Activated B cell treated with CpG ODN at 0.5 μM for 24 hours (primary cell): ENCODE results near the gene GALC. TPM values are rescaled to one million over a fixed set of nuclear protein-coding genes. Genes with fewer than 3 reads are reported as not detected.
"Not testable (repeated sequence)": the region's sequence is repeated elsewhere in the genome, so short reads cannot be mapped to it uniquely, and the experiment has no call there.

Experiments used
- ATAC-seq: fragments of 200-7000 bp; cut with Tn5 transposase; one replicate; pipeline ENCODE4 v1.10.0; 2021; ENCODE audit warnings: low read depth, mild to moderate bottlenecking, moderate library complexity
- CTCF ChIA-PET: fragments of 350-600 bp; sonication (Branson Sonifier 250); formaldehyde crosslinking; loops from one replicate; lab custom pipeline; 2021; ENCODE audit warnings: antibody characterized with exemption; lab: Charles Lee
- POLR2A ChIA-PET: fragments of 350-600 bp; sonication (Branson Sonifier 250); formaldehyde crosslinking; loops from one replicate; lab custom pipeline; 2021; ENCODE audit warnings: antibody characterized with exemption; lab: Charles Lee
- DNase-seq: peaks from one replicate; pipeline ENCODE4 v3.0.0; 2022
- H3K27ac Mint-ChIP-seq: one replicate; pipeline ENCODE4 v1.8.0; 2020; ENCODE audit warnings: mixed read lengths
- H3K27me3 Mint-ChIP-seq: one replicate; pipeline ENCODE4 v1.8.0; 2021; ENCODE audit warnings: mixed read lengths
- H3K36me3 Mint-ChIP-seq: one replicate; pipeline ENCODE4 v1.8.0; 2021; ENCODE audit warnings: low read depth, mixed read lengths
- H3K4me1 Mint-ChIP-seq: one replicate; pipeline ENCODE4 v1.8.0; 2021; ENCODE audit warnings: mixed read lengths
- H3K4me3 Mint-ChIP-seq: one replicate; pipeline ENCODE4 v1.8.0; 2020; ENCODE audit warnings: mild to moderate bottlenecking, mixed read lengths
- H3K9me3 Mint-ChIP-seq: one replicate; pipeline ENCODE4 v1.8.0; 2020; ENCODE audit warnings: mixed read lengths
- intact Hi-C: fragments of 100-400 bp; cut with micrococcal nuclease; formaldehyde crosslinking; loops from one replicate; pipeline ENCODE4 v1.15.1; 2024
- total RNA-seq: library from RNA; stranded (reverse); gene quantifications from 2 replicates; pipeline ENCODE4 v1.2.3, GENCODE V29; 2022
- TF ChIP-seq, protein P1 (sequence below): fragments of 200-600 bp; IDR thresholded peaks from one replicate; pipeline ENCODE4 v1.8.0; 2022; ENCODE audit warnings: antibody characterized with exemption, mild to moderate bottlenecking

GALC gene
- total RNA-seq, 1 donor from 2014 or later: 8.3 TPM

DNA sequence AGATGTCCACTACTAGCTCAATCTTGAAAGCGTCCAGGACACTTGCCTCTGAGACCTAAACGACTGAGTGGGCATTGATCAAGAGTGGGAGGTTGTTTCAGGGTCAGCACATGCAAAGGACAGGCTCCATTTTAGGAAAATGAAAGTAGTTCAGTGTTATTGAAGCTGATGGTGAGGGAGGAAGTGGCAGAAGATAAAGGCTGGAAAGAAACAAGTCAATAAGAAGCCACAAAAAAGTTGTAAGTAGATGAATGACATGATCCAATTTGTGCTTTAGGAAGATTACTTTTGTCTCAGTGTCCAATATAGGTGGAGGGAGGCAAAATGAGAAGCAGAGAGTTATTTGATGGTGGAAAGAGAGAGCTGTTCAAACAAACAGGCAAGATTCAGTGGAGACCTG, 33.9 kb upstream of the GALC start:
- intact Hi-C loops: no loop called here
- CTCF ChIA-PET: no interaction called here

GRCh38 chr14:88025313-88025712, 32.3 kb upstream of the GALC start:
- Mint-ChIP-seq H3K36me3 (no peaks in the 10 kb centered on the region), H3K4me1 (peaks cover 35% of the 10 kb centered on the region), H3K27ac (no peak overlapping the region), H3K4me3 (no peak overlapping the region), H3K27me3 (no peaks in the 10 kb centered on the region), H3K9me3 (no peaks in the 10 kb centered on the region)
- TF ChIP-seq, protein P1, sequence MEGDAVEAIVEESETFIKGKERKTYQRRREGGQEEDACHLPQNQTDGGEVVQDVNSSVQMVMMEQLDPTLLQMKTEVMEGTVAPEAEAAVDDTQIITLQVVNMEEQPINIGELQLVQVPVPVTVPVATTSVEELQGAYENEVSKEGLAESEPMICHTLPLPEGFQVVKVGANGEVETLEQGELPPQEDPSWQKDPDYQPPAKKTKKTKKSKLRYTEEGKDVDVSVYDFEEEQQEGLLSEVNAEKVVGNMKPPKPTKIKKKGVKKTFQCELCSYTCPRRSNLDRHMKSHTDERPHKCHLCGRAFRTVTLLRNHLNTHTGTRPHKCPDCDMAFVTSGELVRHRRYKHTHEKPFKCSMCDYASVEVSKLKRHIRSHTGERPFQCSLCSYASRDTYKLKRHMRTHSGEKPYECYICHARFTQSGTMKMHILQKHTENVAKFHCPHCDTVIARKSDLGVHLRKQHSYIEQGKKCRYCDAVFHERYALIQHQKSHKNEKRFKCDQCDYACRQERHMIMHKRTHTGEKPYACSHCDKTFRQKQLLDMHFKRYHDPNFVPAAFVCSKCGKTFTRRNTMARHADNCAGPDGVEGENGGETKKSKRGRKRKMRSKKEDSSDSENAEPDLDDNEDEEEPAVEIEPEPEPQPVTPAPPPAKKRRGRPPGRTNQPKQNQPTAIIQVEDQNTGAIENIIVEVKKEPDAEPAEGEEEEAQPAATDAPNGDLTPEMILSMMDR: no peak
- ChIA-PET CTCF (interaction anchor here (0.8 kb wide), 1 partner anchor 11 kb away, joined by 3 read pairs; no protein-coding TSS in a partner anchor), POLR2A (no interaction called here)
- DNase-seq: no peak
- ATAC-seq: no peak
- intact Hi-C loops: no loop called here

More for the DNA sequence above, 33.9 kb upstream of the GALC start:
- Mint-ChIP-seq H3K4me3 (no peak overlapping the region), H3K27ac (no peak overlapping the region), H3K36me3 (no peaks in the 10 kb centered on the region), H3K27me3 (no peaks in the 10 kb centered on the region), H3K4me1 (peaks cover 36% of the 10 kb centered on the region), H3K9me3 (no peaks in the 10 kb centered on the region)
- POLR2A ChIA-PET: no interaction called here
- DNase-seq (no peak), ATAC-seq (no peak)
- TF ChIP-seq, protein P1: no peak

- peaks cover 30% of the 10 kb centered on the region for H3K4me1 Mint-ChIP-seq
- H3K9me3 Mint-ChIP-seq, H3K27ac Mint-ChIP-seq, DNase-seq, POLR2A ChIA-PET, ATAC-seq, H3K4me3 Mint-ChIP-seq, H3K27me3 Mint-ChIP-seq, H3K36me3 Mint-ChIP-seq, CTCF ChIA-PET: not testable (repeated sequence)
- intact Hi-C loops: loop anchor here (5.0 kb wide), 1 partner anchor 42 kb away; no protein-coding TSS in a partner anchor
Observed at GRCh38 chr14:88024252-88025086, 31.5 kb upstream of the GALC start.

GRCh38 chr14:88023658-88024187, 30.7 kb upstream of the GALC start:
- H3K27me3 Mint-ChIP-seq: no peaks in the 10 kb centered on the region
- TF ChIP-seq, protein P1: no peak
- ChIA-PET POLR2A (no interaction called here), CTCF (no interaction called here)
- no peak overlapping the region for H3K27ac Mint-ChIP-seq
- ATAC-seq (no peak), DNase-seq (no peak)
- intact Hi-C loops: loop anchor here (5.0 kb wide), 1 partner anchor 41 kb away; no protein-coding TSS in a partner anchor
- H3K36me3 Mint-ChIP-seq: peaks cover 2% of the 10 kb centered on the region
- peaks cover 31% of the 10 kb centered on the region for H3K4me1 Mint-ChIP-seq
- H3K4me3 Mint-ChIP-seq: no peak overlapping the region
- H3K9me3 Mint-ChIP-seq: no peaks in the 10 kb centered on the region

- Mint-ChIP-seq H3K27ac (no peak overlapping the region), H3K9me3 (no peaks in the 10 kb centered on the region), H3K27me3 (no peaks in the 10 kb centered on the region), H3K36me3 (peaks cover 30% of the 10 kb centered on the region), H3K4me1 (peaks cover 17% of the 10 kb centered on the region), H3K4me3 (no peak overlapping the region)
- TF ChIP-seq, protein P1: no peak
- ATAC-seq (no peak), DNase-seq (no peak)
- POLR2A ChIA-PET: no interaction called here
- intact Hi-C loops: no loop called here
- CTCF ChIA-PET: interaction anchor here (0.6 to 1.8 kb wide), 3 partner anchors 149 to 172 kb away, joined by 3 to 5 read pairs (median 3); no protein-coding TSS in a partner anchor
Observed at GRCh38 chr14:88017535-88017934, 24.6 kb upstream of the GALC start.
